Activated CD4-positive, alpha-beta T cell treated with anti-CD3 and anti-CD28 coated beads, Interleukin-2, amount 50 U/mL, for 24 hours (primary cell): ENCODE data around the gene CLEC2D.
A peak's percentile ranks its signal among the peaks of the same experiment; 100 is the strongest.
"Not testable (repeated sequence)": the region's sequence is repeated elsewhere in the genome, so short reads cannot be mapped to it uniquely, and the experiment has no call there.

Experiments
- DNase-seq, 2 donors: peaks; one replicate each; pipeline ENCODE4 v3.0.0-alpha.2; 2020; ENCODE audit warnings: low read depth in 1 of 2, low spot score in 1 of 2

CLEC2D gene

DNA sequence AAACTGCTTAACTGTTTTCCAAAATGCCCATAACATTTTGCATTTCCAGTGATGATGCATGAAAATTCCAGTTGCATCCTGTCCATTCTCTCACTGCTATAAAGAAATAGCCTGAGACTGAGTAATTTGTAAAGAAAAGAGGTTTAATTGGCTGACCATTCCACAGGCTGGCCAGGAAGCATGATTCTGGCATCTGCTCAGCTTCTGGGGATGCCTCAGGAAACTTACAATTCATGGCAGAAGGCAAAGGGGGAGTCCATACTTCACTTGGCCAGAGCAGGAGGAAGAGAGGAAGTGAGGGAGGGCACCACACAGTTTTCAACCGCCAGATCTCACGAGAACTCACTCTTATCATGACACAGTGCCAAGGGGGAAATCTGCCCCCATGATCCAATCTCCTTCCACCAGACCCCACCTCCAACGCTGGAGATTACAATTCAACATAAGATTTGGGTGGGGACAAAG, 18.2 kb upstream of the CLEC2D start:
- DNase-seq, result peak in 1 of 2 donors; percentile 59

DNA sequence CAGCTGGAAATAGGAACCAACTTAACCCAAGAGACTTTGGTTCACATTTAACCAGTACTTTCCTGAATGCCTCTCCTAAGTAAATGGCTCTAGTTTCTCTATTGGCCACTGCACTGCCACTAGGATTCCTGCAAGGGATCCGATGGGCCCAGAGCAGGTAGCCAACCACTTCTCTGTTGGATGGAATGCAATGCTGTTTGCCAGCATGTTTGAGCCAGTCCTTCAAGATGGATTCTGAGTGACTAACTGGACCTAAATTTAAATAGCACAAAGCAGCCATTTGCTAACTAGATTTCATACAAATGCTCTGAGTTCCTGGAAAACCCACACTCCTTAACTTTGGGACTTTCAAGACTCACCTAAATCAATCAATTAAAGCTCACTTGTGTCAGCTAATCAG, 9.5 kb upstream of the CLEC2D start:
- DNase-seq, result no peak

DNA sequence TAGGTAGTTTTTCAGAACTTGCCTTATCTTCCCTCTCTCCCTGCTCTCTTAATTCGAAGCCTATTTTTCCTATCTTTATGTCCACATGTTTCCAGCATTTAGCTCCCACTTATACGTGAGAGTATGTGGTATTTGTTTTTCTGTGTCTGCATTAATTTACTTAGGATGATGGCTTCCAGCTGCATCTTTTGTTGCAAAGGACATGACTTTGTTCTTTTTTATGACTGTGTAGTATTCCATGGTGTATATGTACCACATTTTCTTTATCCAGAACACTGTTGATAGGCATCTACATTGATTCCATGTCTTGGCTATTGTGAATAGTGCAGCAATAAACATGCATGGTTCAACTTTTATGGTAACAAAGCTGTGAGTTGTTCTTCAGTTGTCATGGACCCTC, 7.8 kb upstream of the CLEC2D start:
- no peak for DNase-seq

DNA sequence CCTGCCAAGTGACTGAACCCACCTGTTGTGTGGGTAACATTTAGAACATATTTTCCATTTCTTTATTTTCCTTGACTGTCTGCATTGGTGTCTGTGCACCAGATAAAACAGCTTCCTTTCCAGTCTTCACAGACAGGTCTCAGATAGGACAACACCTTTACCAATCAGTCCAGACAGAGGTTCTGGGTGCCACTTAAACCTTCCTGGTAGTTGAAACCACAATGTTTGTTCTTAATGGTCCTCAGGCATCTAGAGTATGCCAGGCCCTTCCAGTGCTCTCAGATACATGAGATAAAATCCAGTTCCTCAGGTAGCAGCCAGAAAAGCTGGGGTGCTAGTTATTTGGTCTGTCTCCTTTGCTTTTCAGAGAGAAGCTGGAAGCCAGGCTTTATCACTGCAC, 7.0 kb upstream of the CLEC2D start:
- DNase-seq, result no peak

DNA sequence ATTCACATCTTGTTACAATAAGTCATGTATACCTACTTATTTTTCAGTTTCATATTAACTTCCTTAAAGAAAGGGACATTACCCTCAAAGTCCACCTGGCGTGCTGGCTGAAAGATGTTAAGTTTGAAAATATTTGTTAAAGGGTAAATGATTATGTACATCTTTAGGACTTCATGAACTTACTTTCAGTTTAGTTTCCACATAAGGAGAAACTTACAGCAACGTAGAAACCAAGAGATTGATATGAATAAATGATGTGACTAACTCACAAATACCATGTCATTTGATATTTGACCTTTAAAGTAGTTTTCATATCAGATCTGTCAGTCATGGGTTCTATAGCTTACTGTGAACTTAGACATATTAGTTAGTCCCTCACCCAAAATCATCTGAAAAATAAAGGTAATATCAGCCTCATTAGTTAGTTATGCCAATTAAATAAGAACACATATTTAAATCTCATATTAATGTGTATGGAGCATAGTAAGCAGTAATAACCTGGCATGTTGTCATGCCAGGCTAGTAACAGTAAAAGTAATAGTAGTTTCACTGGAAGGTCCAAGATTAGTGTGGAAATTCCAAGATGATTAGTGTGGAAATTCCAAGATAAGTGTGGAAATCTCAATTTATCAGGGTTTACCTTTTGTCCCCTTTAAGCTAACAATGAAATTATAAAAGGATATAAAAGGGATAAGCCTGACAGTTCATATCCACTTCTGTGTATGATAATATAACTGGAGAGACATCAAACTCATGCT, 1.9 kb upstream of the CLEC2D start:
- DNase-seq, result peak in 1 of 2 donors; percentile 36

DNA sequence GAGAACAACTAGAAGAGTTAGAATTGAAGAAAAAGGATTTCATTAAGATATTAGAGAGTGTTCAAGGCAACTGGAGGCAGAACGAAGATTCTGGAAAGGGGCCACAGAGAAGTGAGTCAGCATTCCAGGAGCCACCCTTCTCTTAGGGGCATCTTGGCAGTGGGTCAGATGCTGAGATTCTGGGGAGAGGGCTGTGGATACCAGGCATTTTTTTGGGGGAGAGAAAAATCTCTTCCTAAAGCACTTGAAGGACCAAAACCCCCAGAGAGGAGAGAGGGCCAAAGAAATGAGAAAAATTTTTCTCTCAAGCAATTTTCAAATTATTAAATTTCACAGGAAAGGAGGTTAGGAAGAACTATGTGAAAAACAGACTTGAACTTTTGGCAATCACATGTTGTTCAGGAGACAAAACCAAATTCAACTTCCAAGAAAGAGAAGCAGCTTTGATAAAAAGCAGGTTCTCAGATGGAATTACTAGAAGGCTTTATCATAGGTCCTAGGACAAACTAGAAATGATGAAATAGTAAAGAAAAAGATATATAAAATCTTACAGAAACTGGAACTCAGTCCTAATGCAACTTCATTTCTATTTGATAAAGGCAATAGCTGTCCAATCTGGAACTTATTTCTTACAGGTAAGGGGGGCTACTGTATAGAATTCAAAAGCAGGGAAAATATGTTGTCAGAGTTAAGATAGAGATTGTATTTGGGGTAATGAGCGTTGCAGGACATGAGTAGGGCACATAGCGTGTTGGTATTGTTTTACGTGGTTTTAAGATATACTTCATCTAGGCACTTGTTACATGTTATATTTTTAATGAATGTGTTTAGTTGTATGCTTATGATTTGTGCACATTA, 1.1 kb upstream of the CLEC2D start:
- no peak for DNase-seq

DNA sequence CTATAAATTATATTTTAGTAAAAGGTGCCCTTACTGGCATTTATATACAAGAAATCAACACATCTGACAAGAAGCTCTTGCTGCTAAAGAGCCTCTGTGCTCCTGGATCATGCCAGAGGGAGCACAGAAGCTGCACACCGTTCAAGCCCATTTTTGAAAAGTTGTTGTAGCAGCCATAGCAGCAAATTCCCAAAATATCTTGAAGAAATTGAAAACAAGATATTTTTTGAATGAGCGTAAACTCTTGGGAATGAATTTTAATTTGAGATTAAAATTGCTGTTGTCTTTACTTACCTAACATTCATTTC, 540 bp upstream of the CLEC2D start:
- no peak for DNase-seq

DNA sequence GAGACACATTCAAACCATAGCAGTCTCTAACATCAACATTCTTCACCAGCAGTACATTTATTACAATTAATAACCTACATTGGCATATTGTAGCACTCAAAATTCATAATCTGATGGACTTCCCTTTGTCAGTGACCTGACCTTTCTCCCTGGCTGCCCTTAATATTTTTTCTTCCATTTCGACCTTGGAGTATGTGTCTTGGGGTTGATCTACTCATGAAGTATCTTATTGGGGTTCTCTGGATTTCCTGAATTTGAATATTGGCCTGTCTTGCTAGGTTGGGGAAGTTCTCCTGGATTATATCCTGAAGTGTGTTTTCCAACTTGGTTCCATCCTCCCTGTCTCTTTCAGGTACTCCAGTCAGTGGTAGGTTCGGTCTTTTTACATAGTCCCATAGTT, 2.8 kb downstream of the CLEC2D start:
- DNase-seq, result not testable (repeated sequence)

DNA sequence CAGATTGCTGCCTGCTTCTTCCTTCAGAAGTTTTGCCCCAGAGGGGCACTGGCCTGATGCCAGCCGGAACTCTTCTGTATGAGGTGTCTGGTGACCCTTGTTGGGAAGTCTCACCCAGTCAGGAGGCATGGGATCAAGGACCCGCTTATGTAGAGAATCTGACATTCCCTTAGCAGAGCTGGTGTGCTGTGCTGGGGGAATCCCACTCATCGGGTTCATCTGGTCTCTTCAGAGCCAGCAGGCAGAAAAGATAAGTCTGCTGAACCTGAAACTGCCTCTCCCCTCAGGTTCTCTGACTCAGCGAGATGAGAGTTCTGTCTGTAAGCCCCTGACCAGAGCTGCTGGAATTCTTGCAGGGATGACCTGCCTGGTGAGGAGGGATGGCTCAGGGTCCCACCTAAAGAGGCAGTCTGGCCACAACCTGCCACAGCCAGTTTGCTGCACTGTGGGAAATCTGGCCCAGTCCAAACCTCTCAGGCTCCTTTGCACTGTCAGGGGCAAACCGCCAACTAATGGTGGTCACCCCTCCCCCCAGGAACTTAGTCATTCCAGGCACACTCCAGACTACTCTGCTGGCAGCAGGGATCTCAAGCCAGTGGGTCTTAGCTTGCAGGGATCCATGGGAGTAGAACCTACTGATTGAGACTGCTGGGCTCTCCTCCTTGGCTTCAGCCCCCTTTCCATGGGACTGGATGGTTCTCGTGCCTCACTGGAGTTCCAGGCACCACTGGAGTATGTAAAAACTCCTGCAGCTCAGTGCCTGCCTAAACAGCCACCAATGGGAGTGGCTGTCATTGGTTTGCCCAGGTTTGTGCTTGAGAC, 4.1 kb downstream of the CLEC2D start:
- peak in 1 of 2 donors; percentile 55 for DNase-seq

DNA sequence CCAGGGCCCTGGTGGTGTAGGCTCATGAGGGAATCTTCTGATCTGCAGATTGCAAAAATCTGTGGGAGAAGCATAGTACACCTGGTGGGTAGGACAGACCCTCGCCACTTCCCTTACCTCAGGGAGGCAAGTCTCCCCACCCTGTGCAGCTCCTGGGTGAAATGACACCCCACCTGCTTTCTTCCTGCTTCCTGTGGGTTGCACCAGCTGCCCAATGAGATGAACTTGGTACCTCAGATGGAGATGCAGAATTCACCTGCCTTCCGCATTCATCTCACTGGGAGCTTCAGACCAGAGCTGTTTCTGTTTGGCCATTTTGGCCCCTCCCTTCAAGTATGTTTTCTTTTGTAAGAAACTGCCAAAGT, 4.7 kb downstream of the CLEC2D start:
- no peak for DNase-seq

DNA sequence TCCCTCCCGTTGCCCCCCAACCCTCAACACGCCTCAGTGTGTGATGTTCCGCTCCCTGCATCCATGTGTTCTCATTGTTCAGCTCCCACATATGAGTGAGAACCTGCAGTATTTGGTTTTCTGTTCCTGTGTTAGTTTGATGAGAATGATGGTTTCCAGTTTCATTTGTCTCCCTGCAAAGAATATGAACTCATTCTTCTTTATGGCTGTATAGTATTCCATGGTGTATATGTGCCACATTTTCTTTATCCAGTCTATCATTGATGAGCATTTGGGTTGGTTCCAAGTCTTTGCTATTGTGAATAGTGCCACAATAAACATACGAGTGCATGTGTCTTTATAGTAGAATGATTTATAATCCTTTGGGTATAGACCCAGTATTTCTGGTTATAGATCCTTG, 13.0 kb downstream of the CLEC2D start:
- not testable (repeated sequence) for DNase-seq

DNA sequence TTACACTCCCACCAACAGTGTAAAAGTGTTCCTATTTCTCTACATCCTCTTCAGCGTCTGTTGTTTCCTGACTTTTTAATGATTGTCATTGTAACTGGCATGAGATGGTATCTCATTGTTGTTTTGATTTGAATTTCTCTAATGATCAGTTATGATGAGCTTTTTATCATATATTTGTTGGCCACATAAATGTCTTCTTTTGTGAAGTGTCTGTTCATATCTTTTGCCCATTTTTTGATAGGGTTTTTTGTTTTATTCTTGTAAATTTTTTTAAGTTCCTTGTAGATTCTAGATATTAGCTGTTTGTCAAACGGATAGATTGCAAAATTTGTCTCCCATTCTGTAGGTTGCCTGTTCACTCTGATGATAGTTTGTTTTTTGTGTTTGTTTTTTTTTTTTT, 13.4 kb downstream of the CLEC2D start:
- not testable (repeated sequence) for DNase-seq

DNA sequence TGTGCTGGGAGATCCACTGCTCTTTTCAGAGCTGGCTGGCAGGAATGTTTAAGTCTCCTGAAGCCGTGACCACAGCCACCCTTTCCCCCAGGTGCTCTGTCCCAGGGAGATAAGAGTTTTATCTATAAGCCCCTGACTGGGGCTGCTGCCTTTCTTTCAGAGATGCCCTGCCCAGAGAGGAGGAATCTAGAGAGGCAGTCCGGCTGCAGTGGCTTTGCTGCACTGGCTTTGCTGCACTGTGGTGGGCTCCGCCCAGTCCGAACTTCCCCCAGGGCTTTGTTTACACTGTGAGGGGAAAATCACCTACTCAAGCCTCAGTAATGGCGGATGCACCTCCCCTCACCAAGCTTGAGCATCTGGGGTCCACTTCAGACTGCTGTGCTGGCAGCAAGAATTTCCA, 15.9 kb downstream of the CLEC2D start:
- not testable (repeated sequence) for DNase-seq

DNA sequence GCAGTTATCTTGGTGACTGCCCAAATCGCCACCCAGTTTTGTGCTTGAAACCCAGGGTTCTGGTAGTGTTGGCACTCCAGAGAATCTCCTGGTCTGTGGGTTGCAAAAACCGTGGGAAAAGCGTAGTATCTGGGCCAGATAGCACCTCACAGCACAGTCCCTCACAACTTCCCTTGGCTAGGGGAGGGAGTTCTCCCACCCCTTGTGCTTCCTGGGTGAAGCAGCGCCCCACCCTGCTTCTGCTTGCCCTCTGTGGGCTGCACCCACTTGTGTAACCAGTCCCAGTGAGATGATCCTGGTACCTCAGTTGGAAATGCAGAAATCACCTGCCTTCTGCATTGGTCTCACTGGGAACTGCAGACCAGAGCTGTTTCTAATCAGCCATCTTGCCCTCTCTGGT, 16.4 kb downstream of the CLEC2D start:
- DNase-seq, result no peak

DNA sequence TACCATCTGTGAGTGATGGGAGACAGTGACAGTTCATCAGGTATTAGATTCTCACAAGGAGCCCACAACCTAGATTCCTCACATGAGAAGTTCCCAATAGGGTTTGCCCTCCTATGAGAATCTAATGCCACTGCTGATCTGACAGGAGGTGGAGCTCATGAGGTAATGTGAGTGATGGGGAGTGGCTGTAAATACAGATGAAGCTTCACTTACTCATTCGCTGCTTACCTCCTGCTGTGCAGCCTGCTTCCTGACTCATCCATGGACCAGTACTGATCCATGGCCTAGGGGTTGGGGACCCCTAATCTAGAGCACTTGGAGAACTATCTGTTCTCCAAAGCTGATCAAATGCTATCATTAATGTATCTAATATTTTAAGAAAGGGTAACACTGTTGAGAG, 17.7 kb downstream of the CLEC2D start:
- DNase-seq, result no peak

DNA sequence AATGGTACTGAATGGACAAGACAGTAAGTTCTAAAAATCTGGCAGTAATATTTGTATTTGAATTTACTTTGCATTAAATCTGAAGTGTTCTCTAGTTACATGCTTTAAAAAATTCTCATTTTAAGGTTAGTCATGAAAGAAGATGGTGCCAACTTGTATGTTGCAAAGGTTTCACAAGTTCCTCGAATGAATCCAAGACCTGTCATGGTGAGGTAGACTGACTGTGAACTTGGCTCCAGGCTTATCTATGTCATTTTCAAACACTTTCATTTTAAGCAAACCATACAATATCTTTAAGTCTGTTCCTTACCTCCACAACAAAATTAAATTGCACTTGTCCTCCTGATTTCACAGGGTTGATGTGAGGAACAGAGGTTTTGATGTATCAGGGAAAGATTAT, 23.4 kb downstream of the CLEC2D start:
- DNase-seq, result no peak

DNA sequence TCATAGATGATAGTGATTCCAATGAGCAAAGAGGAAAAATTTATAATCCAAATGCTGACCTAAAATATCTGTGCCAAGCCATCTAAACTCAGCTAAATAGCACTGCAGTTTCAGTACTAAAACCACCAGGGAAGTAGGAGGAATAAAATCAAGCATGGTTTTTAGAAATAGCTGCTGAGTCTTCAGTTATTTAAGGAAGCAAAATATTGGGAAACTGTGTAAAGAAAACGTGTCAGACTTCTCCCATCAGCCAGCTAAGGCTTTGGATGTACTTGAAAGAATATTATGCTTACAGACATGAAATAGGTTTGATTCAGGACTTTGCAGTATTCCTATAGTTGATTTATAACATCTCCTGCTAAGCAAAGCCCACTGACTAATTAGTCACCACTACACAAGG, 24.7 kb downstream of the CLEC2D start:
- no peak for DNase-seq

DNA sequence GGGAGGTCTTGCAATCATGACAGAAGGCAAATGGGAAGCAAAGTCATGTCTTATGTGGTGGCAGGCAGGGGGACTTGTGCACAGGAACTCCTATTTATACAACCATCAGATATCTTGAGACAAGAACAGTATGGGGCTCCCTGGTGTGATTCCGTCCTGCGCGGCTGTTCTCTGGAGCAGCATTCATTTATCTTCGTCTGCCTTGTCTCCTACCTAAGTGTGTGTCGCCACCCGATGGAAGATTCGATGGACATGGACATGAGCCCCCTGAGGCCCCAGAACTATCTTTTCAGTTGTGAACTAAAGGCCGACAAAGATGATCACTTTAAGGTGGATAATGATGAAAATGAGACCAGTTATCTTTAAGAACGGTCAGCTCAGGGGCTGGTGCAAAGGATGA, 25.6 kb downstream of the CLEC2D start:
- not testable (repeated sequence) for DNase-seq

DNA sequence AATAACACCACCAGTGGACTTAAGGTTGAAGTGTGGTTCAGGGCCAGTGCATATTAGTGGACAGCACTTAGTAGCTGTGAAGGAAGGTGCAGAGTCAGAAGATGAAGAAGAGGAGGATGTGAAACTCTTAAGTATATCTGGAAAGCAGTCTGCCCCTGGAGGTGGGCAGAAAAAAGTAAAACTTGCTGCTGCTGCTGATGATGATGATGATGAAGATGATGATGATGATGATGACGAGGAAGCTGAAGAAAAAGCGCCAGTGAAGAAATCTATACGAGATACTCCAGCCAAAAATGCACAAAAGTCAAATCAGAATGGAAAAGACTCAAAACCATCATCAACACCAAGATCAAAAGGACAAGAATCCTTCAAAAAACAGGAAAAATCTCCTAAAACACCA, 26.1 kb downstream of the CLEC2D start:
- not testable (repeated sequence) for DNase-seq

DNA sequence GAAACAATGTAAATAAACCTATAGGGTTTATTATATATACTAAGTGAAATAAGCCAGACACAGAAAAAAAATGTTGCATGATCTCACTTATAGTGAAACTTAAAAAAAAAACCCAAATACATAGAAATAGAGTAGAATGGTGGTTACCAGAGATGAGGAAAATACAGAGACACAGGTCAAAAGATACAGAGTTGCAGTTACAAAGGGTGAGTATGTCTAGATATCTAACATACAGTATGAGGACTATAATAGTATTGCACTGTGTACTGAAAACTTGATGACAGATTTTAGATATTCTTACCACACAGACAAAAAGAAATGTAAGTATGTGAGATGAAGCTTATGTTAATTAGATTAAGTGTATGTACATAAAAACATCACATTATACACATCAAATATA, 28.1 kb downstream of the CLEC2D start:
- DNase-seq, result no peak

DNA sequence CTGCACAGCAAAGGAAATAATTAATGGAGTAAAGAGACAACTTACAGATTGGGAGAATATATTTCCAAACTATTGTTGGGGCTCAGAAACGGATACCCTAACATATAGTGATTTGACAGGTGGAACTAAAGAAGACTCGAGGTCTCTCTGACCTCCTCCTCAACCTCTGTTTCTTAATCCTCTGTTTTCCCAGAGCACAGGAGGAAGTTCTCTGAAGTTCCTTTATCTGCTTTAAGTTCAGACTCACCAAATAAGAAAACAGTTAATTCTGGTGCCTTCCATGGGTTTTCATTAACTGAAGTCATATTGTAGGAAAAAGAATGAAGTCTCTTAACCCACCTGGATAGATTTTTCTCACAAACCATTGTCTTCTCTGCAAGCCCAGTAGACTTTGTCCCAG, 29.2 kb downstream of the CLEC2D start:
- DNase-seq, result no peak
